ENCODE results near the gene RNF14.

The RNF14 gene

GRCh38 chr5:141948812-141949211 lies 20.1 kb upstream of the RNF14 start:
- no peak for DNase-seq

- no peak for DNase-seq
These were observed 19.4 kb upstream of the RNF14 start for GRCh38 chr5:141949511-141949910.

DNA sequence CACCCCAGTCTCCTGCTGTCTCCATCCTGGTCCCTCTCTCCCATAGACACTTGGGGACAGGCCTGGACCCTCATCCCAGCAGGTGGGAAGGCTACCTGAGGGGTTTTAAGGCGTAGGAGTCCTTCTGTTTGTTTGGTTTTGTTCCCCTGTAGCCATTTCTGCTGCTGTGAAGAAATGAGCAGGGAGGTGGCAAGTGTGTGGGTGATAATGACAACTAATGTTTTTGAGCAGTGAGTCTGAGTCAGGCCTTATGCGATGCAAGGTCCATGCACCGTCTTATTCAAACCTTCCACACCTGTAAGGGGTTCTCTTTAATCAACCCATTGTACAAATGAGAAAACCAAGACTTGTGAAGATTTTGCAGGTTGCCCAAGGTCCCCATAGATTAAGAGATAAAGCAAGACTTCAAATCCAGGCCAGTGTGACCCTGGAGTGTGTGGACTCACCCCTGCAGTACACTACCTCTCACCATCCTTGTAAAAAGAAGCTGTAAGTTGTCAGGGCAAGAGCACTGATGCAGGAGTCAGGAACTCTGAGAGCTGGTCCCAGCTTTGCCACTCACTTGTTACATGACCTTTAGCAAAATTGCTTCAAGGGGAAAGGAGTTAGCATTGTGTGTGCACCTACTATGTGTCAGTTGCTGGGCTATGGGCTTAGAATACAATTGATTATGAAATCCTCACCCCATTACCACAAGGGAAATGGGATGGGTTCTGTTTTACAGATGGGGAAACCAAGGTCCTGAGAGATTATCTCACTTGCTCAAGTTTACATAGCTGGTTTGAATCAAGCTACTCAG lies 18.5 kb upstream of the RNF14 start:
- no peak for DNase-seq

GRCh38 chr5:141951332-141951781 lies 17.5 kb upstream of the RNF14 start:
- no peak for DNase-seq

DNA sequence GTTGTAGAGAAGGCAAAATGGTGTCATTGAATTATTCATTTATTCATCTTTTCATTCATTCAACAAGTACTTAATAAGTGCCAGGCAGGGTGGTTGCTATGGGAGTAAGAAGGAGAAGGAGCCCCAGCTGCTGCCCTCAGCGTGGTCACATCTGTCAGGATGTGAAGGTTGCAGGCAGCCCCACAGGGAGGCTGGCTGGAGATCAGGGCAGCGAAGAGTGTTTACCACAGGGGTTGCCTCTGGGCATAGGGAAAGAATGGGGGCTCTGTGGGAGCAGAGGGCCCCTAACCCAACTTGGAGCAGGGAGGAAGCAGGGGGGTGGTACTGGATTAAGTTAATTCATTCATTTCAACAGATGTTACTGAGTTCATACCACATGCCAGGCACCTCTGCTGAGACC lies 16.9 kb upstream of the RNF14 start:
- no peak for DNase-seq

- DNase-seq: no peak
These were observed 14.7 kb upstream of the RNF14 start for GRCh38 chr5:141954194-141954593.

GRCh38 chr5:141957367-141957996 lies 11.4 kb upstream of the RNF14 start:
- no peak for DNase-seq

DNA sequence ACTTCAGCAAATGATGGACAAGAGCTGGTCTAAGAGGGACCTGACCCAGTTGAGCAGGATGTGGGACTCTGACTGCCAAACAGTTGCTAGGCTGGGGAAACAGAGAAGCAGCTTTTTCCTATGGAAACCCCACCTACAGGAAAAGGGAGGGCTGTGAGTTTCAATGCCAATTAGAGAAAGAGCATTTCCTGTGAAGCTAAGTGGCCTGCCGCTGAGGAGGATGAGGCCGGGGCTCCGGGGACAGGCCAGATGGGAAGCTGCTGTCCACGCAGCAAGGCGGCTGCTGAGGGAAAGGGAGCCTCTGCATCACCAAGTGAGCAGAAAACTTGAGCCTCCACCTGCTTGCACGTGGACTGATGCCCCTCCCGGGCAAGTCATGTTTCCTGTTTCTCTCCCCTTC lies 10.8 kb upstream of the RNF14 start, which contains the start of gene PCDH12:
Gene PCDH12, minus strand, starts transcription at position 90 of the 400 bp plus-strand sequence. CDS start 351 bp downstream, outside the sequence.
- DNase-seq: no peak

DNA sequence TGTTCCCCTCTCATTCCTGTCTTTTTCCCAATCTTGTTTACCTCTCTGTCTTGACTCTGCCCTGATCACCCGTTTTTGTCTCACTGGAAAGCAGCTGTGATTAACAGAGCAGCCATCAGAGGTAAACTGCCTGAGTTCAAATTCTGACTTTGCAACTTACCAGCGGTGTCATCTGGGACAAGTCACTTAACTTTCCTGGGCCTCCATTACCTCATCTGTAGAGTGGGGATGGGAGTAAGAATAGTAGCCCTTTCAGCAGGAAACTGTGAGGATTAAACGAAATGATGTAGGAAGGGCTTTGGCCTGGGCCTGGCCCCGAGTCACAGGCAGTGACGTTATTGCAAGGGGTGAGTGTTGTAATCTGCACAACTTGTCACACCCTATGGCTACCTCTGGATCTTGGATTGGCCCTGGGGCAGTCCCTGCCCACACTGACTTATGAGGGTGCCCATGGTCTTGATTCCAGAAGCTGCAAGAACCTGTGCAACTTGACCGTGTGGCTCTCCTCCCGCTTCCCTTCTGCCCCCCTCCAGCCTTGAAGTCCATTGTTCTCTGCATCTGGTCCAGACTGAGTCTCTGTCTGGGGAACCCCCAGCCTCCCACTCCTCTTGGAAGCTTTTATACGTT lies 10.2 kb upstream of the RNF14 start:
- DNase-seq: no peak

DNA sequence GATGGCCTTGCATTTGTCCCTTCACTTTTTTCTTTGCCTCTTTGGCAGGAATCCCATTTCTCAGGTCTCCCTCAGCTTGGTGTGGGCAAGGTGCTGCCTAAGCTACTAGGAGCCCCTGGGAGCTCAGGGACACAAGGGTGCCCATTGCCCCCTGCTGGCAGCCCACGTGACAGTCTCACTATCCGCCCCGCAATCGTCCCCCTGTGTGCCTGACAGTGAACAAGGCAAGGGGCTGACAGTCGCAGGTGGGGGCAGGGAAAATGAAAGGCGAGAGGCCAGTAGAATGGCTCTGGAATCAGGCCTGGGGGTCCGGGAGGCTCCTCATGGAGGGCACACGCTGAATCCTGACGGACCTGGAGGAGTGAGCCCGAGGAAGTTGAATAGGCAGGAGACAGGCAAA lies 8.9 kb upstream of the RNF14 start:
- no peak for DNase-seq

GRCh38 chr5:141960449-141961323 lies 8.2 kb upstream of the RNF14 start:
- DNase-seq: peak; percentile 31

- no peak for DNase-seq
These were observed 7.4 kb upstream of the RNF14 start for GRCh38 chr5:141961466-141961865.

- no peak for DNase-seq
These were observed 5.2 kb upstream of the RNF14 start for GRCh38 chr5:141963701-141964100.

GRCh38 chr5:141965071-141965470 lies 3.8 kb upstream of the RNF14 start:
- no peak for DNase-seq

- DNase-seq: no peak
These were observed 2.5 kb upstream of the RNF14 start for GRCh38 chr5:141966275-141966962.

DNA sequence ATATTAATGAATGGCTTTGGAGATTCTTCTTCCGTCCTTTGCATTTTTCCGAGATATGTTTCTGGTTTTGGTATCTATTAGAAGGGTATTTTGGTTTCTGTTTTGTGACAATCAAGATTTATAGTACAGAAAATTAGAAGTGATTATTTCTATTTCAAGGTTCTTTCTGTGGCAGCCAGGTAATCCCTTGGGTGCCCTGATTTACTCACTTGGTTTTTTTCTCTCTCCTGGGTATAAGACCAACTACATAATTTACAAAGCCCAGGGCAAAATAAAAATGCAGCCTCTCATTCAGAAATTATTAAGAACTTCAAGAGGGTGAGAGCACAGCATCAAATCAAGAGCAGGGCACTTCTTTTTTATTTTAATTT lies 2.0 kb upstream of the RNF14 start:
- no peak for DNase-seq

DNA sequence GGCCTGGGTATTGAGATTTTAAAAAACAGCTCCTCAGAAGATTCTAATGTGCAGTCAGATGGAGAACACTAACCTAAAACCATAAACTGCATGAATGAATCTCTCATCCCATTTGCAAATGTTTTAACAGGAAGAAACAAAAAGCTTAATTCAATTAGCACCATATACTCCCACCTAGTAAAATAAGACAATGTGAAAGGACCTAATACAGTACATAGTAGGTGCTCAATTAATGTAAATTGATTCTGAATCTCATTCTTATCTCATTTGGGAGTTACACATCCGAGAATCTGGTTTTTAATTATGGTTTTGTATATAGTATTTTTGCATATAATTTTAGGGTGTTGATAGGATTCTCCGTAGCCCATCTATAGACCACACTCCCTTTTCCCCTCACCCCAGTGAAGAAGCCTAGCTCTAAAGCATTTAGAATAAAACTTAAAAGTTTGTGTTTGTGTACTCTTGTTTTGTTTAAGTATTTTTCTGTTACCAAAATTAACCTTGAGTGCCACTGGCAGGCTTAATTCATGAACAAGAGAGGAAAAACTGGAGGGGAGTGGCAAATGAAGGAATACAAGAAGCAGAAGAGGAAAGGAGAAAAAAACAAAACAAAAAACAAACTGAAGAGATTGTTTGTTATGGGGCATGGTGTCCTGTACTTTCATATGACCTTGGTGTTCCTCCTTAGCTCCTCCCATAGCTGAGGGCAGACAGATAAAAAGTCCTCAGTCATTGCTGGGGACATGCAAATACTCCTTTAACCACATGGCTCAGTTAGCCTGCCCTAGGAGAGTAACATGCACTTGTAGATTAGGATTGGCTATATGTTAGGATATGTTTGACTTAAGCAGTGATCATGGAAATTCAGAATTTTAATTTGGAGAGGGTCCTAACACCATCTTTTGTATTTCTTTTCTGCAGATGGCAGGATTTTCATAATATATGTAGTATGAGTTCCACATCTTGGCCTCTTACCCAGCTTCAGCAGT lies 1.2 kb downstream of the RNF14 start:
- no peak for DNase-seq

DNA sequence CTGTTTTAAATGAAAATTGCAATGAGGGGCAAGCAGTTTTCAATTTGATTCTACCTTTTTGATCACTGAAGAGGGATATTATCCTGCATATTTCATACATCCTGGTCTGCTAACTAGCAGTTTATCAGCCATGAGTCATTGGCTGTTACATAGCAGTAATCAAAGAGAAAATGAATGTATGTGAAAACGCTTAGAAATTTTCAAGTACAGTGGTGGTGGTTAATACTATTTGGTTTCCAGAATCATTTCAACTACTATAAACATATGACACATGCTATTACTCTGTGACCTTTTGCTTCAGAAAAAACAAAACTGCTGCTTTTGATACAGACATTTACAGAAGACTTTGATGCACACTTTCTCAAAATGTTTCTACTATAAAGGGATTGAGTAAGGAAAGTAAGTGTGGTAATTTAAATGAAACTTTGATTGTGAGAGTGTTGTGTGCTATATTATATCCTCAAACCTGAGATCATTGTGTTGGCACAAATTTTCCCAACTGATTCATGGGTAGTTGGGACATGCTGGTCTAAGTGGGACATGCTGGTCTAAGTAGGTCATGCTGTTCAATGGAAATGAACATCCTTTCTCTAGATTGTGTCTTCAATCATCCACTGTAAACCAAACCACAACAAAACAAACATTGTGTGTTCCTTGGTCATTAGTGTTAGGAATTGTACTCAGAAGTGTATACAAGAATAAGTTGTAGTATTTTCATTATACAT lies 5.1 kb downstream of the RNF14 start:
- DNase-seq: no peak

- no peak for DNase-seq
These were observed 7.3 kb downstream of the RNF14 start for GRCh38 chr5:141976176-141976575.

GRCh38 chr5:141978389-141978788 lies 9.5 kb downstream of the RNF14 start:
- no peak for DNase-seq

All from DMS79 (cell line).